Stimulated activated CD4-positive, alpha-beta T cell treated with anti-CD3 and anti-CD28 coated beads, Interleukin-15, amount 100 ng/mL, for 48 hours (primary cell): Measurements from ENCODE around the gene KLF13.

Source experiments
- DNase-seq, 2 donors: peaks; one replicate each; pipeline ENCODE4 v3.0.0-alpha.2; 2020; ENCODE audit warnings: low read depth in 2 of 2

Gene KLF13

GRCh38 chr15:31332020-31332680 is 5.5 kb downstream of the KLF13 start:
- no peak for DNase-seq

GRCh38 chr15:31332681-31333071 is 6.0 kb downstream of the KLF13 start:
- DNase-seq: no peak

- DNase-seq: no peak
Observed at GRCh38 chr15:31333119-31333518, 6.5 kb downstream of the KLF13 start.

GRCh38 chr15:31333820-31334219 is 7.2 kb downstream of the KLF13 start:
- DNase-seq: no peak

GRCh38 chr15:31335989-31336592 is 9.5 kb downstream of the KLF13 start:
- DNase-seq: no peak

- DNase-seq: no peak
Observed at GRCh38 chr15:31336593-31337295, 10.1 kb downstream of the KLF13 start.

- DNase-seq: no peak
Observed at GRCh38 chr15:31337352-31338031, 10.9 kb downstream of the KLF13 start.

- DNase-seq: no peak
Observed at GRCh38 chr15:31338318-31338878, 11.8 kb downstream of the KLF13 start.

- no peak for DNase-seq
Observed at GRCh38 chr15:31338879-31339557, 12.4 kb downstream of the KLF13 start.

GRCh38 chr15:31339558-31339895 is 12.9 kb downstream of the KLF13 start:
- no peak for DNase-seq

- no peak for DNase-seq
Observed at GRCh38 chr15:31340047-31340446, 13.4 kb downstream of the KLF13 start.

GRCh38 chr15:31340592-31340991 is 14.0 kb downstream of the KLF13 start:
- no peak for DNase-seq

- no peak for DNase-seq
Observed at GRCh38 chr15:31341071-31341470, 14.4 kb downstream of the KLF13 start.

GRCh38 chr15:31341496-31342195 is 15.0 kb downstream of the KLF13 start:
- DNase-seq: no peak

- DNase-seq: no peak
Observed at GRCh38 chr15:31342381-31342780, 15.7 kb downstream of the KLF13 start.

- no peak for DNase-seq
Observed at GRCh38 chr15:31342781-31343626, 16.4 kb downstream of the KLF13 start.

- no peak for DNase-seq
Observed at GRCh38 chr15:31343831-31344230, 17.2 kb downstream of the KLF13 start.

GRCh38 chr15:31344266-31344665 is 17.6 kb downstream of the KLF13 start:
- DNase-seq: no peak

- no peak for DNase-seq
Observed at GRCh38 chr15:31344823-31345605, 18.4 kb downstream of the KLF13 start.
